Bronchial epithelial cell (primary cell): ENCODE results near the gene CDC25A. TPM values are rescaled to one million over a fixed set of nuclear protein-coding genes. Genes with fewer than 3 reads are reported as not detected.

Experiments used
- DNase-seq: peaks from one replicate; pipeline ENCODE4 v3.0.0-alpha.2; 2010; ENCODE audit warnings: low read depth
- FAIRE-seq: peaks from 2 replicates; lab custom pipeline; 2011; peaks lifted over from hg19 to GRCh38; lab: Jason Lieb, UNC
- H3K27me3 ChIP-seq: 2 replicates; pipeline ENCODE4 v1.5.1; 2011; ENCODE audit warnings: low read length; ENCODE audit not compliant: control insufficient read depth, insufficient read depth
- H3K36me3 ChIP-seq: 2 replicates; pipeline ENCODE4 v1.5.1; 2011; ENCODE audit warnings: low read length; ENCODE audit not compliant: control insufficient read depth, insufficient read depth
- H3K4me3 ChIP-seq: 2 replicates; pipeline ENCODE4 v1.5.1; 2011; ENCODE audit warnings: mild to moderate bottlenecking, low read depth, low read length, control low read depth
- total RNA-seq: library from RNA; depleted of rRNA; stranded (reverse); fragments of >200 nt; gene quantifications from 2 replicates; pipeline ENCODE4 v1.2.1, GENCODE V29; 2014
- TF ChIP-seq, protein P1 (sequence below): IDR thresholded peaks from 2 replicates; pipeline ENCODE4 v1.5.1; 2011; ENCODE audit warnings: mild to moderate bottlenecking, moderate library complexity, low read length, control low read depth, inconsistent platforms; ENCODE audit not compliant: insufficient read depth, severe bottlenecking

Gene CDC25A
- total RNA-seq, 1 donor from 2014 or later: 2.4 TPM

DNA sequence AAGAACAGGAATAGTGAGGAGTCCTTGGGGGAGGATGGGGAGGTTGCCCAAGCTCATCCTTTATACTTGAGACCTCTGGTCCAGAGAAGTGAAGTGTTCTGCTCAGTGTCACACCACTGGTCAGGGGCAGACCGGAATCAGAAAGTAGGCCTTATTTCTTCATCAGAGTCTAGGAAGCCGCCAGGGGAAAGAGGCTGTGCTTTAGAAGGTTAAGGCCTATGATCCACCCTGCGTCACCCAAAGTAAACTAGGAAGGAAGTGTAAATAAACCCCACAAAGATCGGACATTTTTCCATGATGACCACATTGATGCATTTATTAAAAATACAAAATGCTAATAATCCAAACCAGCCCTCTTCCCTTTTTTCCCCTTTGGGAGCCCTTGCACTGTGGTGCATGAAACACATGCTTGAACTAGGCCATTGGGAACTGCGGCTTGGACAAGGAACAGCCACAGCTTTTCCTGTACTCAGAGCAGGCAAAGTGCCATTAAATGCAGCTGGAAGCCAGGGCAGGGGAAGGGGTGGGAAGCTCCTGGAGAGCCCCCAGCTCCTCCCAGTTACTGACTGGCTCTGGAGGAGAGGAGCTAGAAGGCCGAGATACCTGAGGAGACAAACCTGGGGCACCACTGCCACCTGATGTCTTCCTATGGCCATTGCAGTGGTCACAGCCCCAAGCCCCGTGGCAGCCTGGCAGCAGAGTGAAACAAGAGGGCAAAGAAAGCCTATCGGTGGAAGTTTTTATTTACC, 37.0 kb downstream of the CDC25A start:
- Histone ChIP-seq H3K27me3 (no peaks in the 10 kb centered on the region), H3K36me3 (no peaks in the 10 kb centered on the region), H3K4me3 (no peak overlapping the region)
- DNase-seq: peak; percentile 62
- TF ChIP-seq, protein P1, sequence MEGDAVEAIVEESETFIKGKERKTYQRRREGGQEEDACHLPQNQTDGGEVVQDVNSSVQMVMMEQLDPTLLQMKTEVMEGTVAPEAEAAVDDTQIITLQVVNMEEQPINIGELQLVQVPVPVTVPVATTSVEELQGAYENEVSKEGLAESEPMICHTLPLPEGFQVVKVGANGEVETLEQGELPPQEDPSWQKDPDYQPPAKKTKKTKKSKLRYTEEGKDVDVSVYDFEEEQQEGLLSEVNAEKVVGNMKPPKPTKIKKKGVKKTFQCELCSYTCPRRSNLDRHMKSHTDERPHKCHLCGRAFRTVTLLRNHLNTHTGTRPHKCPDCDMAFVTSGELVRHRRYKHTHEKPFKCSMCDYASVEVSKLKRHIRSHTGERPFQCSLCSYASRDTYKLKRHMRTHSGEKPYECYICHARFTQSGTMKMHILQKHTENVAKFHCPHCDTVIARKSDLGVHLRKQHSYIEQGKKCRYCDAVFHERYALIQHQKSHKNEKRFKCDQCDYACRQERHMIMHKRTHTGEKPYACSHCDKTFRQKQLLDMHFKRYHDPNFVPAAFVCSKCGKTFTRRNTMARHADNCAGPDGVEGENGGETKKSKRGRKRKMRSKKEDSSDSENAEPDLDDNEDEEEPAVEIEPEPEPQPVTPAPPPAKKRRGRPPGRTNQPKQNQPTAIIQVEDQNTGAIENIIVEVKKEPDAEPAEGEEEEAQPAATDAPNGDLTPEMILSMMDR: peak; percentile 94
- no peak for FAIRE-seq

DNA sequence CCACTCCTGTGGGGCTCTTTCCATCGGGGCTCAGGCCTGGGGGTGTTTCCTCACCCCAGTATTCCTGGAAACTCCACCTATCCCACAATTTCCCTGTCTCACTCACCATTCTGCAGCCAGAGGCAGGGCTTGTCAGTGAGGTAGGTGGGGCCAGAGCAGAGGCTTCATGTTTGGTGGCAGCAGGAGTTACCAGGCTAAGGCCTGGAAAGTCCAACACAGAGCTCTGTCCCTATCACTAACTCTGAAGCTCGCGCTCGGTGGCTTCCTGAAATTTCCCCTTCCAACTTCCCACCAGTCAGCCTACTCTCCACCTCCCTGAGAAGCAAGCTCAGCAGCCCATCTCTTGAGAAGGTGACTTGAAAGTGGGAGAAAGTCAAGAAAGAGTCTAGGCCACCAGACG, 44.2 kb downstream of the CDC25A start:
- no peak for FAIRE-seq
- TF ChIP-seq, protein P1: no peak
- Histone ChIP-seq H3K4me3 (no peak overlapping the region), H3K27me3 (no peaks in the 10 kb centered on the region), H3K36me3 (no peaks in the 10 kb centered on the region)
- no peak for DNase-seq

DNA sequence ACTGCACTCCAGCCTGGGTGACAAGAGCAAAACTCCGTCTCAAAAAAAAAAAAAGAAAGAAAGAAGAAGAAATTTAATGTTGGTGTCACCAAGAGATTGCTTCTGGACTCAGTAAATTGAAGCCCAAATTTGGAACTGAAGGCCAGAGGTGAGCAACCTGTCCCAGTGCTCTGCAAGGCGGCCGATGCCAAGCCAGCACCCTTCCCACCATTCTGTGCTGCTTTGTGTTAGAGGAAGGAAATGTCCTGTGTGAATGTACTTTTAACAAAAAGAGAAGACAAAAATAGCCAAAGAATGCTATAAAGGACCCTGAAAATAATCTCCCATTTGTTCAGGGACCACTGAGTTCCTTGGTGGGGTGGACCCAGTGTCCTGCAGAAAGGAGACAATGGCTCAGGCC, 44.6 kb downstream of the CDC25A start:
- no peak for DNase-seq
- Histone ChIP-seq H3K27me3 (no peaks in the 10 kb centered on the region), H3K4me3 (no peak overlapping the region), H3K36me3 (no peaks in the 10 kb centered on the region)
- TF ChIP-seq, protein P1: no peak
- no peak for FAIRE-seq

DNA sequence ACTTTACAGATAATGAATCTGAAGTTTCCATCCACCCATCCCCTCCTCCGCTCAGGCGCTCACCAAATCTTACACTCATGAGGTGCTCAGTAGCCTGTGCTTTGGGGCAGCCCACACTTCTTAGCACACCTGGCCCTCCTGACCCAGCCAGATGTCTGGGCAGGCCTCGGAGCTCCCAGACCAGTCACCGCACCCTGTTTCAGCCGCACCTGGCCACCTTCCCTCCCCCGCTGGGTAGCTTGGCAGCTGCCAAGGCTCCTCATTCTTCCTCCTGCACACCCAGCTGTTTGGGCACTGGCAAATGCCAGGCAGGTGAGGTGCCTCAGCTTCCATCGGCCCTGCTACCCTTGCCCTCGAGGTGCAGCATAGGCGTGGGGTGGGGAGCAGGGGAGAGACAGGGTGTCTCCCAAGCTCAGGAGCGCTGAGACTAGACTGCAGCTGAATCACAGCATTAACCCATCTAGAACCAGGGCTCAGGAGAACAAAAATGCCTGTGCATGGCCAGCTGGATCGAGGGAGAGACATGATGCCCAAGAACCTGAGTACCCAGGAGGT, 45.8 kb downstream of the CDC25A start:
- TF ChIP-seq, protein P1: no peak
- Histone ChIP-seq H3K27me3 (no peaks in the 10 kb centered on the region), H3K4me3 (no peak overlapping the region), H3K36me3 (no peaks in the 10 kb centered on the region)
- FAIRE-seq: no peak
- DNase-seq: peak; percentile 67

DNA sequence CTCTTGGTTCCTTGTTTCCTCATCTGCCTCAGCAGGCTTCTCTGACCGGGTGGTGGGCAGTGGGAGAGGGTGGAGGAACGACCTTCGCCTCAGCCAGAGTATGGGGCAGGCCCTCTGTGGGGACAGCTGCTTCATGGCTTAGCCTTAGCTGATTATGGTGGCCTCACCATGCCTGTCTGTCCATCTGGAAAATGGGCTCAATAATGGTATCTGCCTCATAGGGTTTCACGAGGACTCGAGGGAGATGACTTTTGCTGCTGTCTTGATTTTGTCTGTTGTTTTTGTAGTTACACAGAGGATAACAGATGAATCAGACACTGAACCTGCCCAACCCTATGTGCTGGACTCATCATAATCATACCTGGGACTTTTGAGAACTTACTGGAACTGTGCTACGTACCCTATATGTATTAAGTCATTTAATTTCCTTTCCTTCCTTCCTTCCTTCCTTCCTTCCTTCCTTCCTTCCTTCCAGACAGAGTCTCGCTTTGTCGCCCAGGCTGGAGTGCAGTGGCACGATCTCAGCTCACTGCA, 46.5 kb downstream of the CDC25A start:
- Histone ChIP-seq H3K4me3 (no peak overlapping the region), H3K27me3 (no peaks in the 10 kb centered on the region), H3K36me3 (no peaks in the 10 kb centered on the region)
- FAIRE-seq: no peak
- TF ChIP-seq, protein P1: no peak
- DNase-seq: peak; percentile 48
